H1 (cell line): ENCODE results near the gene BTG2.

Source experiments
- BRCA1 ChIP-seq: IDR thresholded peaks from 2 replicates; pipeline ENCODE4 v1.6.1; 2012; ENCODE audit warnings: low read depth, low read length, improper control_type of control experiment
- CHD1 ChIP-seq: IDR thresholded peaks from 2 replicates; pipeline ENCODE4 v1.6.1; 2012; ENCODE audit warnings: low read depth, low read length, improper control_type of control experiment
- EP300 ChIP-seq, 2 experiments: IDR thresholded peaks; 1 replicate in 1 of 2; 2 replicates in 1 of 2; pipeline ENCODE4 v1.6.1; 2011 to 2012; ENCODE audit warnings: low read depth in 2 of 2, low read length in 2 of 2, mild to moderate bottlenecking in 2 of 2, borderline replicate concordance in 1 of 2, inconsistent platforms in 1 of 2, moderate library complexity in 1 of 2
- MAFK ChIP-seq: IDR thresholded peaks from 2 replicates; pipeline ENCODE4 v1.6.1; 2012; ENCODE audit warnings: low read depth, mild to moderate bottlenecking, improper control_type of control experiment, low read length
- POLR2A ChIP-seq, 2 experiments: IDR thresholded peaks; 1 replicate in 1 of 2; 2 replicates in 1 of 2; pipeline ENCODE4 v1.6.1; 2011; ENCODE audit warnings: low read depth in 2 of 2, low read length in 2 of 2, mild to moderate bottlenecking in 2 of 2; ENCODE audit errors: control extremely low read depth in 1 of 2
- RFX5 ChIP-seq: IDR thresholded peaks from 2 replicates; pipeline ENCODE4 v1.6.1; 2011; ENCODE audit warnings: low read depth, low read length, improper control_type of control experiment, borderline replicate concordance
- RXRA ChIP-seq: IDR thresholded peaks from 2 replicates; pipeline ENCODE4 v1.6.1; 2011; ENCODE audit warnings: low read depth, mild to moderate bottlenecking, low read length, moderate library complexity; ENCODE audit not compliant: insufficient read depth
- TAF1 ChIP-seq: IDR thresholded peaks from 2 replicates; pipeline ENCODE4 v1.6.1; 2011; ENCODE audit warnings: mild to moderate bottlenecking, low read depth, low read length
- TCF12 ChIP-seq: IDR thresholded peaks from 2 replicates; pipeline ENCODE4 v1.6.1; 2011; ENCODE audit warnings: low read depth, mild to moderate bottlenecking, low read length
- YY1 ChIP-seq: IDR thresholded peaks from 2 replicates; pipeline ENCODE4 v1.6.1; 2011; ENCODE audit warnings: low read depth, mild to moderate bottlenecking, low read length
- TF ChIP-seq, protein P1 (sequence below), 3 experiments: IDR thresholded peaks; 1 replicate in 2 of 3; 2 replicates in 1 of 3; pipeline versions ENCODE4 v1.5.1 to v1.6.1; 2011; ENCODE audit warnings: low read length in 3 of 3, mild to moderate bottlenecking in 3 of 3, inconsistent platforms in 2 of 3, low read depth in 1 of 3, moderate library complexity in 1 of 3; ENCODE audit not compliant: insufficient read depth in 1 of 3; ENCODE audit errors: control extremely low read depth in 1 of 3

- TF ChIP-seq TCF12 (no peak), TAF1 (no peak), BRCA1 (no peak), POLR2A (IDR thresholded peaks at IDR 0.05; ENCODE audit: control extremely low read depth in 1 of 2, low read depth in 2 of 2, low read length in 2 of 2) (no peak), MAFK (no peak), EP300 (IDR thresholded peaks at IDR 0.05; ENCODE audit: borderline replicate concordance in 1 of 2, low read depth in 2 of 2, low read length in 2 of 2) (no peak), RXRA (no peak), RFX5 (no peak), CHD1 (no peak), YY1 (no peak)
- TF ChIP-seq, protein P1, sequence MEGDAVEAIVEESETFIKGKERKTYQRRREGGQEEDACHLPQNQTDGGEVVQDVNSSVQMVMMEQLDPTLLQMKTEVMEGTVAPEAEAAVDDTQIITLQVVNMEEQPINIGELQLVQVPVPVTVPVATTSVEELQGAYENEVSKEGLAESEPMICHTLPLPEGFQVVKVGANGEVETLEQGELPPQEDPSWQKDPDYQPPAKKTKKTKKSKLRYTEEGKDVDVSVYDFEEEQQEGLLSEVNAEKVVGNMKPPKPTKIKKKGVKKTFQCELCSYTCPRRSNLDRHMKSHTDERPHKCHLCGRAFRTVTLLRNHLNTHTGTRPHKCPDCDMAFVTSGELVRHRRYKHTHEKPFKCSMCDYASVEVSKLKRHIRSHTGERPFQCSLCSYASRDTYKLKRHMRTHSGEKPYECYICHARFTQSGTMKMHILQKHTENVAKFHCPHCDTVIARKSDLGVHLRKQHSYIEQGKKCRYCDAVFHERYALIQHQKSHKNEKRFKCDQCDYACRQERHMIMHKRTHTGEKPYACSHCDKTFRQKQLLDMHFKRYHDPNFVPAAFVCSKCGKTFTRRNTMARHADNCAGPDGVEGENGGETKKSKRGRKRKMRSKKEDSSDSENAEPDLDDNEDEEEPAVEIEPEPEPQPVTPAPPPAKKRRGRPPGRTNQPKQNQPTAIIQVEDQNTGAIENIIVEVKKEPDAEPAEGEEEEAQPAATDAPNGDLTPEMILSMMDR (IDR thresholded peaks at IDR 0.05; ENCODE audit: control extremely low read depth in 1 of 3, insufficient read depth in 1 of 3, low read depth in 1 of 3, low read length in 3 of 3) = no peak
These were observed 30.5 kb upstream of the BTG2 start for GRCh38 chr1:203274603-203275381.
